Kidney capillary endothelial cell (primary cell): Measurements from ENCODE around the gene GBGT1.
A peak's percentile ranks its signal among the peaks of the same experiment; 100 is the strongest.

Experiments used
- DNase-seq: peaks from one replicate; pipeline ENCODE4 v3.0.0-alpha.2; 2018; ENCODE audit warnings: low spot score

The GBGT1 gene

GRCh38 chr9:133162861-133163503, 732 bp downstream of the GBGT1 start:
- no peak for DNase-seq

DNA sequence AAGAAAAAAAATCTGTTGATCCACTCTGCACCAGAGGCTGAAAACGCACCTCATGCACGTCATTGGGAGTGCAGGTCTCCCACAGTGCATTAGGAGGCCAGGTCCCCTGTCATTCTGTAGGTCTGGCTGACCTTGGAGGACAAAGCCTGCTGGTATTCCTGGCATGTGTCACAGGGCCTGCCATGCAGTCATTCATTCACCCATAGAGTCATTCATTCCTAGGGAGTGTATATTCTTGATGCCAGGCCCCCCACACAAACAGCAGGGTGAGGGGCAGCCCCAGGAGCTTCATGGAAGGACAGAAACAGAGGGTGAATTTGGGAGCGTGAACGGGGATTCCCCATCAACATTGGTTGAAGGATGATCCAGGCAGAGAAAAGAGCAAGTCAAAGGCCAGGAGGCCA, 2.2 kb downstream of the GBGT1 start:
- DNase-seq = no peak

DNA sequence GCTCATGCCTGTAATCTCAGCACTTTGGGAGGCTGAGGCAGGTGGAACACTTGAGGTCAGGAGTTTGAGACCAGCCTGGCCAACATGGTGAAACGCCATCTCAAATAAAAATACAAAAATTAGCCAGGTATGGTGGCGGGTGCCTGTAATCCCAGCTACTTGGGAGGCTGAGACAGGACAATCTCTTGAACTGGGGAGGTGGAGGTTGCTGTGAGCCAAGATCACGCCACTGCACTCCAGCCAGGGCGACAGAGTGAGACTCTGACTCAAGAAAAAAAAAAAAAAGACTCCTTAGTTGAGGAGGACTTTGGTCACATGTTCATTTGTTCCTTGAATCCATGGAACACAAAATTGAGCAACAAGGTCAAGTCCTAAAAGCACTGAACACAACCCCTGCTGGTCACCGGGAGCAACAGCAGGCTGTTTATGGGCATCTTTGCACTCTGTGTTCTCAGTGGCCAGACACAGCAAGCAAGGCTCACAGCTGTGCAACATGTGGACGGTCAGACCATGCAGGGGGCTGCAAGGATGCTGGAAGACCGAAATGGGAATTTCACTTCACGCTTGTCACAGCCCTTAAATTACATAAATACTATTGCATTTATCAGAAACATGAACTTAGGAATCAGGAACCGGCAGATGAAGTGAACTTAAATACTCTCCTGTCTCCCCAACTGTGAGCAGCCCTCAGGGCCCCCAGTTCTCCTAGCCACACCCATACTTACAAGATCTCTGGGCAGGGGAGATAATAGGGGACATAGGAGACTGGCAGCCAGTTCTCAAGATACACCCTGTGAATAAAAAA, 2.8 kb downstream of the GBGT1 start:
- peak; percentile 42 for DNase-seq

DNA sequence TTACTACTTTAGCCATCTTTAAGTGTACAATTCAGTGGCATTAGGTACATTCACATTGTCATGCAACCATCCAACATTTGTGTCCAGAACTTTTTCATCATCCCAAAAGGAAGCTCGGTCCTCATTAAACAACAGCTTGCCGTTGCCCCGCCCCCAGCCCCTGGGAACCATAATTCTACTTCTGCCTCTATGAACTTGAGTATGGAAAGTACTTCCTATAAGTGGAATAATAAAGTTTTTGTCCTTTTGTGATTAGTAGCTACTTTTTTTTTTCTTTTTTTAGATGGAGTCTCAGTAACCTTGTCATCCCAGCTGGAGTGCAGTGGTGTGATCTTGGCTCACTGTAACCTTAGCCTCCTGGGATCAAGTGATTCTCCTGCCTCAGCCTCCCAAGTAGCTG, 5.0 kb downstream of the GBGT1 start:
- DNase-seq = no peak

GRCh38 chr9:133155156-133155555, 8.6 kb downstream of the GBGT1 start:
- DNase-seq = no peak

DNA sequence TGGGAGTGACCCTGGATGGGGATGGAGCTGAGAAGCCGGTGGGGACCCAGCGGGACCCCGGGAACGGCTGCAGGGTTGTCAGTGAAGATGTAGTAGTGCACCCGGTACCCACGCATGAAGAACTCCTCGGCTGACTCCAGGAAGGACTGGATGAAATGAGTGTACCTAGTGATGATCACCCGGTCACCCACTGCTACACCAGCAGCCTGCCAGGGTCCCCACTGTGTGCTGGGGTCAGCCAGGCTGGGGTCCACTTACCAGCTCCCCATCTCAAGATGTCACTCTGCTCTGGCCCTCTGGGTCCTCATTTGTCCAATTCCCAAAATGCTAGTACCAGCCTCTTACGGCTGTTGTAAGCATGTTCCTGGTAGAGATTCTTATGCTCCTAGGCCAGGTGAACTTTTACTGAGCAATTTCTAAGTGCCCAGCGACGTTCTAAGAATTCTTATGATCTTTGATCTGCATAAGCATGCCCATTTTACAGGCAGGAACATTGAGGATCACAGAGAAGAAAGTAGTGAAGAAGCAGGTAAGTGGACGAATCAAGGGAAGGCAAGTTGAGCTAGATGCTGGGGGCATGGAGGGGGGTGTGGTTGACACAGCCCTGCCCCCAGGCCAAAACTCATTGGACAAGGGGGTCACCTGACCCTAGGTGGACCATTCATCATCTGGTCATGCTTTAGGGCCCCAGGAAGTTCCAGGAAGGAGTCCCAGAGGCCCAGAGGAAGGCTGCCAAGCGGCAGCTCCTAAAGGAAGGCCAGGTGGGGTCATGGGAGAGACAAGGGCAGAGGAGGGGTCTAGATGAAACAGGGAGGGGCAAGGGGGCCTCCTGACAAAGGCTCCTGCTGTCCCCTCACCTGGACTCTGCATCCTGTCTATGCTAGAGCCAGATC, 9.4 kb downstream of the GBGT1 start:
- DNase-seq = no peak

- DNase-seq = no peak
These were observed 10.3 kb downstream of the GBGT1 start for GRCh38 chr9:133153227-133154096.

GRCh38 chr9:133151601-133152525, 11.9 kb downstream of the GBGT1 start:
- no peak for DNase-seq

DNA sequence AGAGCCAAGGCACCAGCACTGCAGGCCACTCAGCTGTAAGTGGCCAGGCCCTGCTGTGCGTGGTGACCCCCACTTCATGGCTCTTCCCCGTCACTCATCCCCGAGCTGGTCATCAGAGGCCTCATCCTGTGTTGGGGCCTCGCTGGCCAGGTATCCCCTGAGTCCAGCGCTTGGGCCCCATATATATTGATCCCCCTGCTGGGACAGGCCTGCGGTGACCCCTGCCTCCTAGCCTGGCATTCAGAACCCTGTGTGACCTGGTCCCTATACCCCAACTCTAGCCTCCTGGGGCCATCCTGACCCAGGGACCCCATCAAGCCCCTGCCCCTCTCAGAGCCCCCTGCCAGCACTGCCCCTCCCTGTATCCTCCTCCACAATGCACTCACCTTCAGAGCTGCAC, 12.7 kb downstream of the GBGT1 start:
- DNase-seq = no peak

DNA sequence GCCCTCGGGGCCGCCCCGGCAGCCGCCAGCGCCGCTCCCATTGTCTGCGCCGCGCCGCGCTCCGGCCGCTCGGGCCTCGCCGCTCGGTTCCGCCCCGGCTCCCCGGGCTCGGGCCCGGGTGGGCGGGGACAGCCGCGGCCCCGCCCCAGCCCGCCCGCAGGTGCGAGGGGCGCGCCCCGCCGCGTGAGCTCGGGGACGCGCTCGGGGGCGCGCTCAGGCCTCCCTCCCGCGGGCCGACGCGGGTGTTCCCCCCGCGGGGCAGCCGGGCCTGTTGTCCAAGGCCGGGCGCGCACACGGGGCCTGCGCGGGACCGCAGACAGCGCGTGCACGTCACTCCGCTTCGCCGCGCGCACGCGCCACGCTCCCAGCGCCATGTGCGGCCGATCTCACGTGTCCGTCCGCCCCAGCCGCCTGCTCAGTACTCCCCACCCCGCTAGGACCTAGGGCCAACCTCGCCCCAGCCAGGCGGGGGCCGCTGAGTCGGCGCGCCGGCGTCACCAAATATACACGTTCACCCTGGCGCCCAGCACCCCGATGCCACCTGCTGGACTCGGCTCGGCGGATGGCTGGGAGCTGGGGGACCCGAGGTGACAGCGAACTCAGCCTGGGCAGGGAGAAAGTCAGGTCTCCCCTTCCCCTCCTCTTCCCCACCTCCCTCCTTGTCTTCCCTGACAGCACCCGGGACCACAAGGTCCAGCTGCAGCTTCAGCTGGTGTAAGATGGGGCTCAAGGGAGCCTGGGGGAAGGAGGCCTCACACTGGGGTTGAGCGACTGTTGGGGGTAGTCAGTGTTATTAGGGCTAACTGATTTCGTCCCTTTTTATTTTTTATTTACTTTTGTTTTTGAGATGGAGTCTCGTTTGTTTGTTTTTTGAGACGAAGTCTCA, 14.3 kb downstream of the GBGT1 start:
- DNase-seq = peak; percentile 65

DNA sequence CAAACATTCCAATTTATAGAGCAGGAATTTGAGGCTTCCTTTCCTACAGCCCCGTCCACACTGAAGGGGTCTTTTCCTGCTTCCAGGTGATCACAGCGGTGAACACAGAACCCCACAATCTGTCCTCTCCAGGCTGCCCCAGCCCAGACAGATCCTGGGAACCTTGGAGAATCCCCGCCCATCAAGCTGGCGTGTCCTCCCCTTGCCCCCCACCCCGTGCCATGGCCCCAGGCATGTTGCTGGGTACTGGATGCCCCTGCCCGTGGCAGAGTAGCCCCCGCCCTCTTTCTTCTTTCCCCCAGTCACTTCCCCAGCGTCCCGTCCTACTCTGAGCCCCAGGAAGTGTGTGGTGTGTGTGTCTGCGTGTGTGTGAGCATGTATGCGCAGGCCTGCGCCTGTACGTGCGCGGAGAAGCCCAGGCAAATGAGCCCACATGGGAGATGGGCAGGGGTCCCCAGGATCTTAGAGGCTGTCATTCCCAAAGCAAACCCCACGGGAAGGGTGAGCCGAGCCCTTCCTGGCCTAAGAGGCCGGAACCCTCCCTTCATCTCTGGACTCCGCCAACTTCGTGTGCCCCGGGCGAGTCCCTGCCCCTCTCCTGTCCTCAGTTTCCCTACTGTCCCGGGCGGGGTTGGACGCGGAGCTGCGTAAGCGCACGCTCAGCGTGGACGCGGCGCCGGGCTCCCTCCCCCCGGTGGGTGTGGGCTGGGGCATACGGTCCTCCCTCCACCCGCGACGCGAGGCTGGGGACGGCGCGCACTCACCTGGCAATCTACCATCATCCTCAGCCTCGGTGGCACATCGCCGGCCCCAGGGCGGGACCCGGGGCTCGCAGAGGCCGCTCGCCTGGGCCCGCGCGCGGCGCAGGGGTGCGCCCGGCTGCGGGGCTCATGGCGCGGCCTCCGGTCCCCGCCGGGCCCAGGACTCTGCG, 15.2 kb downstream of the GBGT1 start:
- DNase-seq = no peak

DNA sequence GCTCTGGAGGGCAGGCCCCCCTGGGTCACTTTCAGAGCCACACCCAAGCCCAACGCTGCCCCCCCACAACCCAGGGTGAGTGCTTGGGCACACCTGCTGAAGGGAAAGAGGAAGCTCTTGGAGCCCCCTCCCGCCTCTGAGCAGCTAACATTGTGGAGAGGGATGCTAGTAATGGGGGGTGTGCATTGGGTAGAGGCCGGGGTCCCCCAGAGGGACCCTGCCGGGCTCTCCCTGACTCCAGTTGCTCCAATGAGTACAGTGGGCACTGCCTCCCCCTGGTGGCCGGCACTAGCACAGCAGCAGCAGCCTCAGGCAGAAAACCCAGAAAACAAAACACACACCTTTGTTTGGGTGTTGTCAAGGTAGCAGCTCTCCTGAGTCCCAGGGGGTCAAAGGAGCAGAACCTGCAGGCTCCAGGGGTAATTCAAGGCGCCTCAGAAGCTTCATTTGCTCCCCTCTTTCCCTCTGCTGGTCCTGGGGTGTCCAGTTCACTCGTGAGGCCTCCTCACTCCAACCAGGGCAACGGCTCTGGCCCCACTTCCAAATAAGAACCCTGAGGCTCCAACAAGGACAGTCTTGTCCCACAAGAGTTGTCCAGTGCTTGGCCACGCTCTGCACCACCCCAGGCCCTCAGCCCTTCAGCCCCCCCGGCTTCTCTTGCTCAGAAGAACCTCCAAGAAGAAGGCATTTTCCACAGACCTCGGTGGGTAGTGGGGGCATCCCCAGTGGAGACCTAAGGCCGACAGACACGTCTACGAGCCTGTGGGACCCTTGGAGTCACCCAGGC, 16.1 kb downstream of the GBGT1 start:
- DNase-seq = peak; percentile 60

DNA sequence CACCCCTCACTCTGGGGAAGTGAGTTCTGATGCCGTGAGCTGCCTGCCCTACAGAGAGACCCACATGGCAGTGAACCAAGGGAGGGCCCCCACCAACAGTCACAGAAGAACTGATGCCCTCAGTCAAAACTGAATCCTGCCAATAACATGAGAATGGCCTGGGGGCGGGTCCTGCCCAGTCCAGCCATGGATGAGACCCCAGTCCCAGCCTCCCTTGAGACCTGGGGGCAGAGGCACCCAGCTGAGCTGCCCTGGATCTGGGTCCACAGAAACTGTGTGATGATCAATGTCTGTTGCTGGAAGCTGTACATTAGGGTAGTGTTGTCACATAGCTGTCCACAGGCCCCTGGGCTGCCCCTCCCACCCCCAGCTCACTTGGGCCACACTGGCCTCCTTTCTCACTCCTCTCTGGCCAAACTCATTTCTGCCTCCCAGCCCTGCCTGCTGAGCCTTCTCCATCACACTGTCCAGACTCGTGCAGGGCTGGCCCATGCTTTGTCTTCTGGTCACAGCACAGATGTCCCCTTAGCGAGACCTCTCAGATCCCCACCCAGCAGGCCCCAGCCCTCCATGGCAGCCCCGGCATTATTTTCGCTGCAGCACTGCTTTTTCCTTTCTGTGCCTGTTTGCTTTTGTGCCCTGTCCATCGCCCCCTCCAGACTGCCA, 16.8 kb downstream of the GBGT1 start:
- DNase-seq = no peak

GRCh38 chr9:133144904-133145851, 18.5 kb downstream of the GBGT1 start:
- no peak for DNase-seq

DNA sequence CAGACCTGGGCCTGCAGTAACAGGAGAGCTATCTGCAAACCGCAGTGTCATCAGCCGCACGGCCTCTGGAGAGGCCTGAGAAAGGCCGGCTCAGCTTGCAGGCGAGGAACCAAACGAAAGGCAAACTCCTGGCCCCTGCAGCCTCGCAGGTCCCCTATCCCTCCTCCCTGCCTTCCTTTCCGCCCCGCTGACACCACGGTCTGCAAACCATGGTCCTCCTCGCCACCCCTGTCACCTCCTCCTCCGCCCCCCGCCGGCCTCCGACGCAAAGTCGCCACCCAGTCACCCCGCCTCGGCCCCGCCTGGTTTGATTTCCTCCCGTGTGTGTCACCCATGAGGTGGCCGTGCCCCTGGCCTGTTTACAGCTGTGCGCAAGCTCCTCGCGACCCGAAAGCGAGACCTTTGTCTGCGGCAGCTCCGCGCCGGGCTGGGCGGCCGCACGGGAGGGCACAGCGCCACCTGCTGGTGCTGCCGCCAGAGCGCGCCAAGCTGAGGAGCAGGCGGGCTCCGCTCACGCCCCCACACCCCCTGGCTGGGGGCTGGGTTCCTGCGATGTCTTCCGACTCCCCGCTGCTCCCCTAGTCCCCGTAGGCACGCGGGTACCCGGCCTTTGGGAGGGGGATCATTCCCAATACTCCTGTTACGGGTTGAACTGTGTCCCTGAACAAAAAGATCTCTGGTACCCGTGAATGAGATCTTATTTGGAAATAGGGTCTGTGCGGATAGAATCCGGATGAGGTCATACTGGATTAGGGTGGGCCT, 19.4 kb downstream of the GBGT1 start:
- peak; percentile 81 for DNase-seq
